HG03103 (cell line): ENCODE measurements around the gene DLGAP4.
A peak's percentile ranks its signal among the peaks of the same experiment; 100 is the strongest.
"Not testable (repeated sequence)": the region's sequence is repeated elsewhere in the genome, so short reads cannot be mapped to it uniquely, and the experiment has no call there.

Experiments
- ATAC-seq: cut with Tn5 transposase; IDR thresholded peaks from one replicate; pipeline ENCODE4 v1.9.1; 2021; ENCODE audit warnings: low read depth; ENCODE audit not compliant: unreplicated experiment

The DLGAP4 gene

GRCh38 chr20:36547186-36548005, 241.3 kb downstream of the DLGAP4 start:
- no peak for ATAC-seq

- ATAC-seq = no peak
These were observed 241.8 kb downstream of the DLGAP4 start for GRCh38 chr20:36548006-36548315.

- ATAC-seq = no peak
These were observed 242.8 kb downstream of the DLGAP4 start for GRCh38 chr20:36548704-36549627.

DNA sequence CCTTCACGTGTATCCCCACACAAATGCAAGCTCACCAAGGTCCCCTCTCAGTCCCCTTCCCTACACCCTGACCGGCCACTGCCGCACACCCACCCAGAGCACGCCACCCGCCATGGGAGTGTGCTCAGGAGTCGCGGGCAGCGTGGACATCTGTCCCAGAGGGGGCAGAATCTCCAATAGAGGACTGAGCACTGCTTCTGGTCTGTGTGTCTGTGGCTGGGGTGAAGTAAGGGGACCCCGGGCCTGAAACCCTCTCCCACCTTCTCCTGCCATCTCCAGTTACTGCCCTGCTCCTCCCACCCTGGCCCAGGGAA, 243.4 kb downstream of the DLGAP4 start:
- ATAC-seq = no peak

GRCh38 chr20:36549942-36550789, 244.0 kb downstream of the DLGAP4 start:
- ATAC-seq = no peak

- ATAC-seq = no peak
These were observed 244.7 kb downstream of the DLGAP4 start for GRCh38 chr20:36550790-36551299.

GRCh38 chr20:36555248-36555647, 249.1 kb downstream of the DLGAP4 start:
- no peak for ATAC-seq

- ATAC-seq = no peak
These were observed 256.6 kb downstream of the DLGAP4 start for GRCh38 chr20:36562724-36563123.

GRCh38 chr20:36563374-36563773, 257.2 kb downstream of the DLGAP4 start:
- ATAC-seq = no peak

GRCh38 chr20:36564078-36564725, 258.1 kb downstream of the DLGAP4 start:
- ATAC-seq = not testable (repeated sequence)

DNA sequence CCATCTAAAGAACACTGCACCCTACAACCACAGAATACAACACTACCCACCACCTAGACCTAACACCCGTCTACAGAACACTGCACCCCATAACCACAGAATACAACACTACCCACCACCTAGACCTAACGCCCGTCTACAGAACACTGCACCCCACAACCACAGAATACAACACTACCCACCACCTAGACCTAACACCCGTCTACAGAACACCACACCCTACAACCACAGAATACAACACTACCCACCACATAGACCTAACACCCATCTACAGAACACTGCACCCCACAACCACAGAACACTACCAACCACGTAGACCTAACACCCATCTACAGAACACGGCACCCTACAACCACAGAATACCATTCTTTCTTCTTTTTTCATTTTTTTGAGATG, 258.6 kb downstream of the DLGAP4 start:
- ATAC-seq = not testable (repeated sequence)

DNA sequence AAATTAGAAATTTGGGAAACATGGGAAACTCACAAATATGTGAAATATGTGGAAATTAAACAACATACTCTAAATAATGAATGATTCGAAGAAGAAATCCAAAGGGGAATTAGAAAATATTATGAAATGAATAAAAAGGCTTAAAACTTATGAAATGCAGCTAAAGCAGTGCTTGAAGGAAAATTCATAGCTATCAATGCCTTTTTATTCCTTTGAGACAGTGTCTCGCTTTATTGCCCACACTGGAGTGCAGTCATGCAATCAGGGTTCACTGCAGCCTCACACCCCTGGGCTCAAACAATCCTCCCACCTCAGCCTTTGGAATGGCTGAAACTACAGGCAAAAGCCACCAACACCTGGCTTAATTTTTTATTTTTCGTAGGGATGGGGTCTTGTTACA, 259.4 kb downstream of the DLGAP4 start:
- no peak for ATAC-seq

DNA sequence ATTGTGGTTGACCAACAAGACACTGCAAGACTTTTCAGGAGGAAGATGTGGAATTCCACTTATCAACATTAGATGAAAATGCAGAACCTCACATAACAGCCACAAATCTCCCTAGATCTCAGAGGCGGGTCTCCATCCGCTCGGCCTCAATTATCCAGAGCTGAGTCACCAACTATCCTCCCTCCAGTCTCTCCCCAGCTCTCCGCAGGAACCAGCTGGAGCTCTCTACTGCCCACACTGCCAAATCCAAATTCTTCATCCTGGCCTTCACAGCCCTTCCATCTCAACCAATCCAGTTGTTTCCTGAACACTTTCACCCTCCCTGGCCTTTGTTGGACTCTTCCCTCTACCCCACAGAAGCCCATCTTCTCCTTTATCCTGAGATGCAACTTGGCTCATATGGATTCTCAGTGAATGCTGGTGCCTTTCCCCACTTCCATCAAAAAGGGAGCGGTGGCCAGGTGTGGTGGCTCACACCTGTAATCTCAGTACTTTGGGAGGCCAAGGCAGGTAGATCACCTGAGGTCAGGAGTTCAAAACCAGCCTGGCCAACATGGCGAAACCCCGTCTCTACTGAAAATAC, 263.8 kb downstream of the DLGAP4 start:
- no peak for ATAC-seq

DNA sequence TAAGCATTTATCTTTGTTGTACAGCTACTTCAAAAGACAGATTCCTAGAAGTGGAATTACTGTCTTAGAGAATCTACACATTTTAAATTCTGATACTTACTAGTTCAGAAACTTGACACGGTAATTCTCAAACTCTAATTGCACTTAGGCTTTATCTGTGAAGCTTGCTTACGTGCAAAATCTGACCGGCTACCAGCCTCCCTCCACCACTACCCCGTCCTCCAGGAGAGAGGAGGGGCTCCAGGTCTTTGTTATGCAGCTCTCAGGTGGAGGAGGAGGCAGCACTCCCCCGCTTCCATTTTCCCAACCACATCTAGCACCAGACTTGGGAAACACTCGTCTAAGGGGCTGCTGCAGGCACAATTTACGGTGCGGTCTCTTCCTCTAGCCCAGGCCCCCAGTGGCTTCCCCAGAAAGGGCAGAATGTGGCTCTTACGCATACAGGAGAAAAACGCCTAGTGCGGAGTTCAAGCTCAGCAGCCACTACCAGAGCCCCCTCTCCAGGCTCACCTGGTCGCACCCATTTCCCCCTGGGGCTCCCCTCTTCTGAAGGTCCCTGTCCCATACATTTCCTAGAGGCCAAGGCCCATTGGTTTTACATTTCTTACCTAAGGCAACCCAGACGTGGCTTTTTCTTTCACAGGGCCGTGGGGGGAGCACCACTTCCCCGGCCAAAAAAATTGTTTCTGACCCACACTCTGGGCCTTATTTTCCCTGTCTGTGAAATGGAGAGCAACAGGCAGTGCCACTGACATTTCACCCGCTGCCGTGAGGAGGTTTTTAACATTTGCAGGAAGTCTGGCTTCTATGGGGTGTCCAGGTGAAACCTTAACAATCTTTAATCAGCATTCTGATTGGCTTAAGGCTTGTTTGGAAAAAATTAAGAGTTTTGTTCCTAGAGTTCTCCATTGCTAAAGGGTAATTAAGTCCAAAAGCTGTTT, 265.7 kb downstream of the DLGAP4 start:
- no peak for ATAC-seq

DNA sequence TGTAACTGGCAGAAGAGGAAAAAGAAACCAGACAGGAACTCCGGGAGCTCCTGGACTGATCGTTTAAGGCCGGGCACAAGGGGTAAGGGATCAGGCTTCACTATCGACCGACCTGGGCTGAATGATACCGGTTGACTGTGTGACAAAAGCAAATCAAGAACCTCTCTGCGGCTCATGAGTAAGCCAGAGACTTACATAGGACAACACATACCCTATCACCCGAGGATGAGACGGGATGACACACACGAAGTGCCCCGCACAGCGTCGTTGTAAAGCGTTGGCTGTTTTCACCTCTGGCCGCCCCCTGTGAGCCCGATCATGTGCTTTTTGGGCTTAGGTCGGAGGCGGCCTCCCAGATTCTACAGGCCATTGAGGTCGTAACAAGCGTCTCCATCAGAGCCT, 266.6 kb downstream of the DLGAP4 start:
- peak; percentile 9 for ATAC-seq

DNA sequence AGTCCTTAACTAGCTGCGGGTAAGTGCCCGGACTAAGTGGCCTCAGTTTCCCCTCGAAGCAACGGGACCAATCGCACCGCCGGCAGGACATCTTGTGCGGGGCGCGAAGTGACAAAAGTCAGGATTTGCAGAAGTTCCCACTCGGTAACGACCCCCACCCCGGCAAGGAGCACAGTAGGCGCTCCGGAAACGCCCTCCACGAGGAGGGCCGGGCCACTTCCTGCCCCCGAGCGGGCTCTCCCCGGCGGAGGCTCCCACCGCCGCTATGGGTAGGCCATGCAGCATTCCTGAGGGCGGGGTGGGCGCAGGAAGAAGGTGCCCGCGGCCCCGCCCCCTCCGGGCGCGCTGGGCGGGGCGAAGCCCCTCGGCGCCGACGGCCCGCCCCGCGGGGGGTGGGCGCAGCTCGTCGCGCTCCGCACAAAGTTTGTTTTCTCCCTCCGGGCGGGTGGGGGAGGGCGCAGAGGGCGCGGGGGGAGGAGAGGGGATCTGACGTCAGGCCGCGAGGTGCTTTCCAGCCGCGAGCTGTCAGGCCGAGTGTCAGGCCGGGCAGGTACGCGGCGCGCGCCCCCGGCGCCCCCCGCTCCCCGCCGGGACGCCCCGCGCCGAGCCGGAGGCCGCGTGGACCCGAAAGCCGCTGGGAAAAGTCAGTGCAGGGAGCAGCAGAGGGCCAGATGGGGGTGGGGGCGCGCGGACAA, 267.1 kb downstream of the DLGAP4 start, which contains the start of gene TGIF2:
TGIF2 (plus strand) TSS at position 495 of the 695 bp plus-strand sequence. CDS start 5,178 bp downstream, outside the sequence.
- peak; percentile 59 for ATAC-seq

DNA sequence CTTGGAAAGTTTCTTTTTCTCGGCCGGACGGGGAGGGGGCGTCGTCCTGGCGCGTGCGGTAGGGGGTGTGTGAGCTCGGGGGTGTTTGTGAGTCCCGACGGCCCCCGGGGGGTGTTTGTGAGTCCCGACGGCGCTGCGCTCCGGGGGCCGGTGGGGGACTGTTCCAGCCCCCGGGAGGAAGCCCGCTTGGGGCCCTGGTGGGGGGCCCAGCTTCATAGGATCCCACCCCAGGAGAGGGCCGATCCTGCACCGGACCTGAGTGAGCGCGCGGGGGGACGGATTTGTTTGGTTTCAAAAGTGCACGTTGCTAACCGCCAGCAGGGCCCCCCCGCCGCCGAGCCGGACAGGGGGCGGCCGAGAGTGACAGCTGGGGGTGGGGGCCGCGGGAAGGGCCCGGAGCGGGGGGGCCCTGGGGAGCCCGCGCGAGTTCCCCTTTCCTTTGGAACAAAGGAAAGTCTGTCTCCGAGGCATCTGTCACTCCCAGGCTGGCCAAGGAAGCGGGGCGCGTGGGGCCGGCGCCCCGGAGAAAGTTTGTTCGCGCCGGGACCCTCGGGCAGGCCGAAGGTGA, 267.7 kb downstream of the DLGAP4 start:
- ATAC-seq = no peak
